Measurements from ENCODE around the gene SF1. TPM values are rescaled to one million over a fixed set of nuclear protein-coding genes. Genes with fewer than 3 reads are reported as not detected.
A peak's percentile ranks its signal among the peaks of the same experiment; 100 is the strongest.

SF1 gene
- total and polyA plus RNA-seq, 5 donors from 2014 or later: 75.0 to 1,361 (median 91.8) TPM

- Histone ChIP-seq H3K4me3 (ENCODE audit: low read depth, low read length) (peak overlapping the region; percentile 89), H3K4me1 (ENCODE audit: control insufficient read depth, insufficient read depth, low read length, poor library complexity, severe bottlenecking) (peaks cover 34% of the 10 kb centered on the region), H3K27me3 (ENCODE audit: control insufficient read depth, insufficient read depth, low read length) (no peaks in the 10 kb centered on the region), H3K27ac (ENCODE audit: insufficient read depth, low read length, poor library complexity, severe bottlenecking) (peak overlapping the region; percentile 96), H3K36me3 (ENCODE audit: control insufficient read depth, insufficient read depth, low read length) (peaks cover 32% of the 10 kb centered on the region), H3K9me3 (ENCODE audit: control insufficient read depth in 2 of 2, low read length in 2 of 2) (no peaks in the 10 kb centered on the region)
- H3K4me1 Mint-ChIP-seq: peaks cover 0 to 49% (median 14%) of the 10 kb centered on the region in 4 donors
- peak overlapping the region; percentile 86 to 92 (median 91) for H3K4me3 Mint-ChIP-seq
- H3K27me3 Mint-ChIP-seq: no peaks in the 10 kb centered on the region
- ATAC-seq (ENCODE audit: low read depth in 2 of 2) (no peak), DNase-seq (no peak)
- H3K9me3 Mint-ChIP-seq: no peaks in the 10 kb centered on the region
- H3K36me3 Mint-ChIP-seq: peaks cover 18% of the 10 kb centered on the region
- peak overlapping the region in 2 of 3 donors; percentile 94 to 98 for H3K27ac Mint-ChIP-seq
Measured at GRCh38 chr11:64803846-64804345, 25.6 kb upstream of the SF1 start.

- DNase-seq (peak; percentile 85 to 88 (median 86)), ATAC-seq (ENCODE audit: low read depth in 2 of 2) (peak; percentile 89 to 93)
- Mint-ChIP-seq H3K27me3 (no peaks in the 10 kb centered on the region), H3K27ac (peak within 1 kb of the TSS in 2 of 3 donors; percentile 94 to 98), H3K9me3 (no peaks in the 10 kb centered on the region), H3K4me1 (peaks cover 0 to 50% (median 15%) of the 10 kb centered on the region in 4 donors), H3K36me3 (peaks cover 21% of the 10 kb centered on the region), H3K4me3 (peak within 1 kb of the TSS; percentile 88 to 92 (median 91))
- peak within 1 kb of the TSS; percentile 89 for H3K4me3 ChIP-seq (ENCODE audit: low read depth, low read length)
- H3K36me3 ChIP-seq (ENCODE audit: control insufficient read depth, insufficient read depth, low read length): peaks cover 33% of the 10 kb centered on the region
- no peaks in the 10 kb centered on the region for H3K9me3 ChIP-seq (ENCODE audit: control insufficient read depth in 2 of 2, low read length in 2 of 2)
- H3K27ac ChIP-seq (ENCODE audit: insufficient read depth, low read length, poor library complexity, severe bottlenecking): peak within 1 kb of the TSS; percentile 96
- no peaks in the 10 kb centered on the region for H3K27me3 ChIP-seq (ENCODE audit: control insufficient read depth, insufficient read depth, low read length)
- peaks cover 33% of the 10 kb centered on the region for H3K4me1 ChIP-seq (ENCODE audit: control insufficient read depth, insufficient read depth, low read length, poor library complexity, severe bottlenecking)
Measured at GRCh38 chr11:64803158-64803845, 25.0 kb upstream of the SF1 start, which contains the start of gene MAP4K2. Gene MAP4K2, minus strand, starts transcription at chr11:64803214. Its CDS starts 65 bp downstream, at chr11:64803149.

- peak overlapping the region in 2 of 3 donors; percentile 67 to 88 for H3K27ac Mint-ChIP-seq
- peak overlapping the region; percentile 84 to 92 (median 88) for H3K4me3 Mint-ChIP-seq
- ATAC-seq (ENCODE audit: low read depth in 2 of 2) (peak; percentile 17 to 21), DNase-seq (peak in 2 of 3 donors; percentile 35 to 55)
- Histone ChIP-seq H3K36me3 (ENCODE audit: control insufficient read depth, insufficient read depth, low read length) (peaks cover 33% of the 10 kb centered on the region), H3K4me1 (ENCODE audit: control insufficient read depth, insufficient read depth, low read length, poor library complexity, severe bottlenecking) (peaks cover 33% of the 10 kb centered on the region), H3K9me3 (ENCODE audit: control insufficient read depth in 2 of 2, low read length in 2 of 2) (no peaks in the 10 kb centered on the region), H3K27ac (ENCODE audit: insufficient read depth, low read length, poor library complexity, severe bottlenecking) (peak overlapping the region; percentile 82), H3K4me3 (ENCODE audit: low read depth, low read length) (peak overlapping the region; percentile 53), H3K27me3 (ENCODE audit: control insufficient read depth, insufficient read depth, low read length) (no peaks in the 10 kb centered on the region)
- no peaks in the 10 kb centered on the region for H3K9me3 Mint-ChIP-seq
- H3K36me3 Mint-ChIP-seq: peaks cover 17% of the 10 kb centered on the region
- H3K4me1 Mint-ChIP-seq: peaks cover 0 to 47% (median 14%) of the 10 kb centered on the region in 4 donors
- no peaks in the 10 kb centered on the region for H3K27me3 Mint-ChIP-seq
Measured at GRCh38 chr11:64802370-64803157, 24.2 kb upstream of the SF1 start.

- H3K27ac ChIP-seq (ENCODE audit: insufficient read depth, low read length, poor library complexity, severe bottlenecking): peak overlapping the region; percentile 82
- H3K4me1 Mint-ChIP-seq: peaks cover 0 to 47% (median 14%) of the 10 kb centered on the region in 4 donors
- peaks cover 14% of the 10 kb centered on the region for H3K36me3 Mint-ChIP-seq
- H3K27me3 ChIP-seq (ENCODE audit: control insufficient read depth, insufficient read depth, low read length): no peaks in the 10 kb centered on the region
- peak overlapping the region in 2 of 3 donors; percentile 67 to 88 for H3K27ac Mint-ChIP-seq
- H3K27me3 Mint-ChIP-seq: no peaks in the 10 kb centered on the region
- peaks cover 33% of the 10 kb centered on the region for H3K4me1 ChIP-seq (ENCODE audit: control insufficient read depth, insufficient read depth, low read length, poor library complexity, severe bottlenecking)
- H3K36me3 ChIP-seq (ENCODE audit: control insufficient read depth, insufficient read depth, low read length): peaks cover 40% of the 10 kb centered on the region
- ATAC-seq (ENCODE audit: low read depth in 2 of 2): no peak
- peak in 1 of 3 donors; percentile 34 for DNase-seq
- H3K9me3 ChIP-seq (ENCODE audit: control insufficient read depth in 2 of 2, low read length in 2 of 2): no peaks in the 10 kb centered on the region
- H3K4me3 Mint-ChIP-seq: peak overlapping the region; percentile 84 to 92 (median 88)
- H3K4me3 ChIP-seq (ENCODE audit: low read depth, low read length): peak overlapping the region; percentile 53
- H3K9me3 Mint-ChIP-seq: no peaks in the 10 kb centered on the region
Measured at GRCh38 chr11:64801561-64802369, 23.4 kb upstream of the SF1 start.

GRCh38 chr11:64801158-64801464 lies 22.8 kb upstream of the SF1 start:
- Mint-ChIP-seq H3K36me3 (peaks cover 13% of the 10 kb centered on the region), H3K9me3 (no peaks in the 10 kb centered on the region), H3K4me1 (peaks cover 0 to 47% (median 14%) of the 10 kb centered on the region in 4 donors), H3K27me3 (no peaks in the 10 kb centered on the region), H3K27ac (peak overlapping the region in 2 of 3 donors; percentile 67 to 88), H3K4me3 (peak overlapping the region; percentile 75 to 88 (median 86))
- H3K27me3 ChIP-seq (ENCODE audit: control insufficient read depth, insufficient read depth, low read length): no peaks in the 10 kb centered on the region
- H3K9me3 ChIP-seq (ENCODE audit: control insufficient read depth in 2 of 2, low read length in 2 of 2): no peaks in the 10 kb centered on the region
- DNase-seq: no peak
- H3K27ac ChIP-seq (ENCODE audit: insufficient read depth, low read length, poor library complexity, severe bottlenecking): peak overlapping the region; percentile 82
- ATAC-seq (ENCODE audit: low read depth in 2 of 2): no peak
- no peak overlapping the region for H3K4me3 ChIP-seq (ENCODE audit: low read depth, low read length)
- peaks cover 47% of the 10 kb centered on the region for H3K36me3 ChIP-seq (ENCODE audit: control insufficient read depth, insufficient read depth, low read length)
- H3K4me1 ChIP-seq (ENCODE audit: control insufficient read depth, insufficient read depth, low read length, poor library complexity, severe bottlenecking): peaks cover 33% of the 10 kb centered on the region

GRCh38 chr11:64800303-64801157 lies 22.2 kb upstream of the SF1 start:
- H3K9me3 ChIP-seq (ENCODE audit: control insufficient read depth in 2 of 2, low read length in 2 of 2): no peaks in the 10 kb centered on the region
- Mint-ChIP-seq H3K4me1 (peaks cover 0 to 53% (median 16%) of the 10 kb centered on the region in 4 donors), H3K27me3 (no peaks in the 10 kb centered on the region), H3K4me3 (peak overlapping the region; percentile 75 to 88 (median 86)), H3K36me3 (peaks cover 9% of the 10 kb centered on the region), H3K9me3 (no peaks in the 10 kb centered on the region), H3K27ac (peak overlapping the region in 2 of 3 donors; percentile 67 to 88)
- H3K27me3 ChIP-seq (ENCODE audit: control insufficient read depth, insufficient read depth, low read length): no peaks in the 10 kb centered on the region
- peaks cover 44% of the 10 kb centered on the region for H3K36me3 ChIP-seq (ENCODE audit: control insufficient read depth, insufficient read depth, low read length)
- peaks cover 33% of the 10 kb centered on the region for H3K4me1 ChIP-seq (ENCODE audit: control insufficient read depth, insufficient read depth, low read length, poor library complexity, severe bottlenecking)
- no peak overlapping the region for H3K4me3 ChIP-seq (ENCODE audit: low read depth, low read length)
- peak overlapping the region; percentile 82 for H3K27ac ChIP-seq (ENCODE audit: insufficient read depth, low read length, poor library complexity, severe bottlenecking)
- ATAC-seq (ENCODE audit: low read depth in 2 of 2) (no peak), DNase-seq (no peak)

Measured in CD4-positive, CD25-positive, alpha-beta regulatory T cell (primary cell).